HPDE6-E6E7 (cell line): ENCODE results near the gene GRM8.
"Not testable (repeated sequence)": the region's sequence is repeated elsewhere in the genome, so short reads cannot be mapped to it uniquely, and the experiment has no call there.

Experiments used
- DNase-seq: peaks from one replicate; pipeline ENCODE4 v3.0.0; 2011; ENCODE audit warnings: missing footprints; ENCODE audit errors: extremely low spot score

The GRM8 gene

DNA sequence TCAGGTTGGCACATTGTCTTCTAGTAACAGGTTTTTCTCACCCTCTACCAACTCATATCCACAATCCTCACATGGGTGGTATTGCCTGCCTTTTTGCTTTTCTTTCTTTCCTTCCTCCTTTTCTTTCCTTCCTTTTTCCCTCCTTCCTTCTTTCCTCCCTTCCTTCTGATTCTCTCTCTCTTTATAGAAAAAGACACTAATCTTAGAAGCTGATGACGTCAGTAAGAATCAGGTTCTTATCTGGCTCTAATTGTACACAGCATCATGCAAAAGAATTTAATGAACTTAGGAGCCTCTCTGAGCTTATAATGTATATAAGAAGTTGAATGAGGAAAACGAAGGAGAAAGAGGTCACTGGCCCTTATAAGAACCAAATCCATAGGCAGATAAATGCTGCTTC lies 328.3 kb downstream of the GRM8 start:
- DNase-seq = no peak

DNA sequence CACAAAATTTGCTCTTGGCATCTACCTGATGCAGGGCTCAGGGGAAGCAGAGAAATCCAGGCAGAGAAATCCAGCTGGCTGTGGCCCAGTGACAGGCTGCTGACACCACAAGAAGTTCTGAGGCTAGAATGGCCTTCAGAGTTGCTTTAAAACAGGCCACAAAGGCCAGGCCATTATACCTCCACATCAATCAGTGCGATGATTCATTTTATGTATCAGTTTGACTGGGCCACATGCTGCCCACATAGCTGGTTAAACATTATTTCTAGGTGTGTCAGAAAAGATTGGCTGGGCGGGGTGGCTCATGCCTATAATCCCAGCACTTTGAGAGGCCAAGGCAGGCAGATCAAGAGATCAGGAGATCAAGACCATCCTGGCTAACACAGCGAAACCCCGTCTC lies 341.1 kb downstream of the GRM8 start:
- not testable (repeated sequence) for DNase-seq

- not testable (repeated sequence) for DNase-seq
Observed at GRCh38 chr7:126908564-126908963, 344.2 kb downstream of the GRM8 start.

DNA sequence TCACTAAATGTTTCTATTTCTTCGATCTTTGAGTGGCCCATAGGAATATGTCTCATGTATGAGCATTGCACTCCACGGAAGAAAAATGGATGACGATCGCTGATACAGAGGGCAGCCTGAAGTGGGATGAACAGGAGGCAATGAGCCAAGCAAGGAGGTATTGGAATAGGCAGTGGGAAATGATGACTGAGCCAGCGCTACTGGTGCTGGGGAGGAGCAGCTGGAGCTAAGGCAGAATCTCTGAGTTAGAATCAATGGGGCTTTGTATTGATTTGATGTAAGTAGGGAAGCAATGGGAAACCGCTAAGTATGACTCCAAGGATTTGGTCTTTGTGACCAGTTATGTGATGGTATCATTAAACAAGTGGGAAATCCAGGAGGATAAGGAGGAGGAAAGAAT lies 345.1 kb downstream of the GRM8 start:
- not testable (repeated sequence) for DNase-seq

- not testable (repeated sequence) for DNase-seq
Observed at GRCh38 chr7:126905255-126905654, 347.5 kb downstream of the GRM8 start.

GRCh38 chr7:126901041-126901765 lies 351.5 kb downstream of the GRM8 start:
- not testable (repeated sequence) for DNase-seq

- DNase-seq = not testable (repeated sequence)
Observed at GRCh38 chr7:126887980-126888379, 364.8 kb downstream of the GRM8 start.

- not testable (repeated sequence) for DNase-seq
Observed at GRCh38 chr7:126887560-126887959, 365.2 kb downstream of the GRM8 start.

- not testable (repeated sequence) for DNase-seq
Observed at GRCh38 chr7:126882730-126883129, 370.0 kb downstream of the GRM8 start.

DNA sequence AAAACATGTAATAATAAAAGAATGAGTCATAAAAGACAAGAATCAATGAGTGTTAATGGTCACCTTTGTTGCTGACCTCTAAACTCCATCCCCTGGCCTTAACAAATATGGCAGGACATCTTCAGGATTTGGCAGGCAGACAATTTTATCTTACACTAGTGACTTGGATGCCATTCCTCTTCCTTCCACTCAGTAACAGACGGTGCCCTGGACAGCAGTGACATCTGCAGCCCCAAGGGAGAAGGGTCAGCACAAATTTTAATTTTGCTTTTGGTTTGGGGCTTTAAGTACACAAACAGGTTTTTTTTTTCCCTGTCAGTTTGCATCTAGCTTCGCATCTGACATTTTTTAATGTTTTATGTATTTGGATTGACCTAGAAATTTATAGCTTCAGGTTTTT lies 370.8 kb downstream of the GRM8 start:
- DNase-seq = not testable (repeated sequence)

- no peak for DNase-seq
Observed at GRCh38 chr7:126881315-126881714, 371.4 kb downstream of the GRM8 start.

GRCh38 chr7:126876536-126876935 lies 376.2 kb downstream of the GRM8 start:
- DNase-seq = not testable (repeated sequence)

GRCh38 chr7:126856691-126857291 lies 395.9 kb downstream of the GRM8 start:
- DNase-seq = peak; percentile 4

DNA sequence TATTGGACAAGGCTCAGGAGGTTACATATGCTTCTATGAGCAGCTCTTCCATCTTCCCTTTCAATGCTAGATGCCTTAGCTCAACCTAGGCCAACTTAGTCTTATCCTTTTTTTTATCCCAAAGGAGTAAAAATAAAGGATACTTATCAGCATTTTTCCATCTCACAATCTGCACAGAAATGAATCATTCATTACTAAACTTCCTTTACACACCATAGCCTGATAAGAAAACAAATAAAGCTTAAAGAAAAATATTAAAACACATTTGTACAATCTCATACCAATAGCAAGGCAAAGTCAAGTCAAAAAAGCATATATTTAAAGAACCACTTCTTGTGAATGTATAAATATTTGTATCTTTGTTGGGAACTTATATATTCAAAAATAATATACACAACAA lies 407.4 kb downstream of the GRM8 start:
- no peak for DNase-seq

- DNase-seq = no peak
Observed at GRCh38 chr7:126843883-126844282, 408.9 kb downstream of the GRM8 start.

DNA sequence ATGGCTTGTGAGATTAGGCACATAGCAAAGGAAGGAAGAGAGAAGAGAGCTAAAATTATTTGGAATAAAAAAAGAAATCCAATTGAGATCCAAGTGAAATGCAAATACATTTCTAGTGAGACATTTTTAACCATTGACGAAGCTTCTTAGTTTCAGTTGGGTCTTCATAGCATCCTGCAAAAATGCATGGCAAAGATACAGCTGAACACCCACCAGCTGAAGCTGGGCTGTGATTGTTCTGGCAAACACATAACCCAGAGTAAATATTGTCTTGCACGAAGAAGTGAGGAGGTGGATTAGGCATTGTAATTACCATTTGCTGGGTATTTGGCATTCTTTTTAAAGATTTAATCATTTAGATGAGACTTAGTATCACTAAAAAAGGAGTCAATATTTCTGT lies 409.4 kb downstream of the GRM8 start:
- no peak for DNase-seq

GRCh38 chr7:126842451-126842850 lies 410.3 kb downstream of the GRM8 start:
- no peak for DNase-seq

DNA sequence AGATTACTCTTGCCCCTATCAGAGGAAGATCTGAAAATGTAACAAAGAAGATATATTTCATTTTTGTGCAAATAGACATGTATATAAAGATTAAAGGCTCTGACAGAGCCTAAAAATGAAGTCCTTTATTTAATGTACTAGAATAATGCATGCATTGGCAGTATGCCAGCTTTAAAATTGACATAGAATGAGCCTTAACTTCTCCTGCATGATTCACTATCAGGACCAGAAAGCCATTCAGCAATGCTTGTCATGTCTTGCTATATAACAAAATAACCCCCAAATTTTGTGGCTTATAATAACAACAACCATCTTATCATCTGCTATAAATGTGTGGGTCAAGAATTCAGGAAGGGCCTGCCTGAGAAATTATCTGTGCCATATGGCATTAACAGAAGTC lies 411.9 kb downstream of the GRM8 start:
- DNase-seq = no peak

DNA sequence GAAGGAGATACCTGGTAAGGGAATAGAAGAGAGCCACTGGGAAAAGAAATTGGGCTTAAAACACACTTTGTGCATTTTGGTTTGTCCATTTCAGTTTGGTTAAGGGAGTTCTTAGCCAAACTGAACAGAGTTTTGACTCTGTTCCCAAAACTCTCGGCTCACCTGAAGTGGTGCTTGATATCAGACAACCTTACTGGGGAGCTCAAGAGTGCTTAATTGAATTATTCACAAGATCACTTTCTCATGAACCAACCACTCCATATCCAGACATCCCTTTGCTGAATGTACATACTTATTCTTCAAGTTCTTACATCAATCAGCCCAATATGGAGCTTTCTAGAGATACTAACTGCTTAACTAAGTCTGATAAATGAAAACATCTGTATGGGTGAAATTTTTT lies 413.1 kb downstream of the GRM8 start:
- no peak for DNase-seq

GRCh38 chr7:126838194-126838593 lies 414.5 kb downstream of the GRM8 start:
- DNase-seq = no peak

- DNase-seq = not testable (repeated sequence)
Observed at GRCh38 chr7:126831241-126831640, 421.5 kb downstream of the GRM8 start.

DNA sequence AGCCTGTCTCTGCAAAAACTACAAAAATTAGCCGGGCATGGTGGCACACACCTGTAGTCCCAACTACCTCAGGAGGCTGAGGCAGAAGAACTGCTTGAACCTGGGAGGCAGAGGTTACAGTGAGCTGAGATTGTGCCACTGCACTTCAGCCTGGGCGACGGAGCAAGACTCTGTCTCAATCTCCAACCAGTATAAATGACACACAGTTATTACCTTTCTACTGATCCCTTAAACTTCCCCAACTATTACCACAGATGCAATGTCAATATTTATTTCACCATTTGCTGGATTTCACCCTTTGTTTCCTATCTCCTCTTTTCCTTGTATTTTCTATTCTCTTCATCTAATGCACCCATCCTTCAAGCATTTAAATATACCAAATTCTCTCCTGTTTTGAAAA lies 431.8 kb downstream of the GRM8 start:
- DNase-seq = no peak

GRCh38 chr7:126819197-126819484 lies 433.6 kb downstream of the GRM8 start:
- no peak for DNase-seq
